Sigmoid colon (tissue), 7 donors: ENCODE measurements around the gene DERL2. TPM values are rescaled to one million over a fixed set of nuclear protein-coding genes. Genes with fewer than 3 reads are reported as not detected.
A peak's percentile ranks its signal among the peaks of the same experiment; 100 is the strongest.

Source experiments
- DNase-seq: peaks from one replicate; pipeline ENCODE4 v3.0.0-alpha.2; 2019
- H3K27ac ChIP-seq, 4 donors: fragments of 200-600 bp; sonication (generic); one replicate each; pipeline ENCODE4 v1.5.1; 2016 to 2019; ENCODE audit warnings: mild to moderate bottlenecking in 1 of 4
- H3K27me3 ChIP-seq, 3 donors: fragments of 200-600 bp; sonication (generic); one replicate each; pipeline ENCODE4 v1.5.1; 2019; ENCODE audit warnings: mild to moderate bottlenecking in 1 of 3
- H3K36me3 ChIP-seq, 4 donors: fragments of 200-600 bp; sonication (generic); one replicate each; pipeline ENCODE4 v1.5.1; 2016 to 2019
- H3K4me1 ChIP-seq, 4 donors: fragments of 200-600 bp; sonication (generic); one replicate each; pipeline ENCODE4 v1.5.1; 2017 to 2019
- H3K4me3 ChIP-seq, 4 donors: fragments of 200-600 bp; sonication (generic); one replicate each; pipeline ENCODE4 v1.5.1; 2017 to 2019; ENCODE audit warnings: mild to moderate bottlenecking in 2 of 4, moderate library complexity in 1 of 4
- H3K9me3 ChIP-seq, 4 donors: fragments of 200-600 bp in 3 of 4; sonication (generic) in 3 of 4; one replicate each; pipeline versions ENCODE4 v1.5.1 to v1.6.1; 2013 to 2019
- EP300 ChIP-seq, 4 donors: sonication (generic); formaldehyde crosslinking; IDR thresholded peaks; one replicate each; pipeline ENCODE4 v1.6.1; 2017; ENCODE audit warnings: antibody characterized with exemption in 4 of 4
- POLR2A ChIP-seq, 2 donors: fragments of 450-650 bp; IDR thresholded peaks; one replicate each; pipeline ENCODE4 v1.6.1; 2016; ENCODE audit warnings: antibody characterized with exemption in 2 of 2, mild to moderate bottlenecking in 2 of 2, moderate library complexity in 2 of 2
- POLR2AphosphoS5 ChIP-seq, 4 donors: sonication (generic); formaldehyde crosslinking; IDR thresholded peaks; one replicate each; pipeline ENCODE4 v1.6.1; 2017; ENCODE audit warnings: antibody characterized with exemption in 4 of 4
- WGBS, 2 donors: extraction: QIAGEN DNeasy Blood & Tissue Kit; methylation state at CpG; one replicate each; pipeline ENCODE4 v1.1.7; 2013; 5-methylcytosine and 5-hydroxymethylcytosine counted together
- intact Hi-C: fragments of 100-400 bp; cut with DNase I; formaldehyde crosslinking; loops from one replicate; pipeline ENCODE4 v1.15.1; 2023
- polyA plus RNA-seq, 3 donors: library from polyadenylated mRNA; stranded (reverse); fragments of 200-250 nt; gene quantifications; one replicate each; pipeline ENCODE4 v1.2.3, GENCODE V29; 2013
- total RNA-seq, 4 donors: library from RNA; depleted of rRNA; stranded (reverse); fragments of >200 nt; gene quantifications; one replicate each; pipeline ENCODE4 v1.1.0, GENCODE V29; 2016
- TF ChIP-seq, protein P1 (sequence below), 4 experiments: fragments of 450-650 bp in 3 of 4; fragments of 200-600 bp in 1 of 4; IDR thresholded peaks; one replicate each; pipeline ENCODE4 v1.5.1; 2016 to 2019; ENCODE audit warnings: antibody characterized with exemption in 4 of 4, mild to moderate bottlenecking in 3 of 4, moderate library complexity in 2 of 4
- donor health status: healthy with polysubstance abuse.
- donor health status: Bipolar disorder and iron deficiency.
- donor health status: healthy.

DERL2 gene
- total and polyA plus RNA-seq, 7 donors = 14.3 to 51.3 (median 23.1) TPM

DNA sequence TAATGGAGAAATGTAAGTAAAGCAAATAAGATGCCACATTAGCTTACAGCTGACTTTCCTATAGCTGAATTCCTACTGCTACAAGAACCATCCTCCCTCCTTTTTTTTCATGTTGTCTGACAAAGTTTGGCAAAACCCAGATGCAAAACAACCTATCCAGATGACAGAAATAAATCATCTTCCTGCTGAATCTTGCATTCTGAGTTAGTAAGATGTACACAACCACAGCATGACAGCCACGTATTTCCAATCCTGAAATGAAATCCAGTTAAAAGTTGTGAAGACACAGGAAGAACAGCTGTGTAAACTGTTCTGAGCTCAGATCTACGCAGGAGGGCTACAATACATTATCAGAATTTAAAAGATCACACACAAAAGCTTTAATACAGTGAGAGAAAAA, 12.1 kb downstream of the DERL2 start:
- TF ChIP-seq, protein P1, sequence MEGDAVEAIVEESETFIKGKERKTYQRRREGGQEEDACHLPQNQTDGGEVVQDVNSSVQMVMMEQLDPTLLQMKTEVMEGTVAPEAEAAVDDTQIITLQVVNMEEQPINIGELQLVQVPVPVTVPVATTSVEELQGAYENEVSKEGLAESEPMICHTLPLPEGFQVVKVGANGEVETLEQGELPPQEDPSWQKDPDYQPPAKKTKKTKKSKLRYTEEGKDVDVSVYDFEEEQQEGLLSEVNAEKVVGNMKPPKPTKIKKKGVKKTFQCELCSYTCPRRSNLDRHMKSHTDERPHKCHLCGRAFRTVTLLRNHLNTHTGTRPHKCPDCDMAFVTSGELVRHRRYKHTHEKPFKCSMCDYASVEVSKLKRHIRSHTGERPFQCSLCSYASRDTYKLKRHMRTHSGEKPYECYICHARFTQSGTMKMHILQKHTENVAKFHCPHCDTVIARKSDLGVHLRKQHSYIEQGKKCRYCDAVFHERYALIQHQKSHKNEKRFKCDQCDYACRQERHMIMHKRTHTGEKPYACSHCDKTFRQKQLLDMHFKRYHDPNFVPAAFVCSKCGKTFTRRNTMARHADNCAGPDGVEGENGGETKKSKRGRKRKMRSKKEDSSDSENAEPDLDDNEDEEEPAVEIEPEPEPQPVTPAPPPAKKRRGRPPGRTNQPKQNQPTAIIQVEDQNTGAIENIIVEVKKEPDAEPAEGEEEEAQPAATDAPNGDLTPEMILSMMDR (IDR thresholded peaks at IDR 0.05) = no peak
- no peak for TF ChIP-seq POLR2AphosphoS5 (IDR thresholded peaks at IDR 0.05)
- H3K27me3 ChIP-seq = no peaks in the 10 kb centered on the region
- 88 to 95% methylated on average over 2 of the region's 2 CpGs for WGBS, 2 donors
- H3K36me3 ChIP-seq = peaks cover 8 to 70% (median 35%) of the 10 kb centered on the region in 4 donors
- H3K4me3 ChIP-seq = no peak overlapping the region
- H3K9me3 ChIP-seq = no peaks in the 10 kb centered on the region
- H3K27ac ChIP-seq = no peak overlapping the region
- intact Hi-C loops = loop anchor here (5.0 kb wide), 1 partner anchor 37 kb away; the partner anchor contains the start of gene C1QBP
- peaks cover 0 to 6% (median 4%) of the 10 kb centered on the region in 4 donors for H3K4me1 ChIP-seq
- no peak for DNase-seq

DNA sequence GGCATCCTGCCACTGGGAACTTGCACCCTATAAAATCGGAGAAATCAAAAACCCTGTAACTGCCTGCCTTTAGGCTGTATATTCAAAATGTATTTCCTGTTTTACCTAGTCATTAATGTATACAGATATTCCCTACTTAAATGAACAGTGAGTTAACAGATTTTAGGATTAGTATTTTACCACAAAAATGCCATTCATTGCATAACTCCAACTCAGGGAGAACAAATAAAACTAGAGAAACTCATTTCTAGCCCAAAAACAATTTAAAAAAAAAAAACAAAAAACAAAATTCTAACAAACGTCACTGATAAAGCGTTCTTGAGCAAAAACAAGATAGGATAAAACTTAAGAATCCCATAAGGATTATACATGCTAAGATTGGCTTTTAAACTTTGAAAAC, 13.5 kb downstream of the DERL2 start:
- Histone ChIP-seq H3K36me3 (peaks cover 4 to 56% (median 22%) of the 10 kb centered on the region in 4 donors), H3K27ac (no peak overlapping the region)

DNA sequence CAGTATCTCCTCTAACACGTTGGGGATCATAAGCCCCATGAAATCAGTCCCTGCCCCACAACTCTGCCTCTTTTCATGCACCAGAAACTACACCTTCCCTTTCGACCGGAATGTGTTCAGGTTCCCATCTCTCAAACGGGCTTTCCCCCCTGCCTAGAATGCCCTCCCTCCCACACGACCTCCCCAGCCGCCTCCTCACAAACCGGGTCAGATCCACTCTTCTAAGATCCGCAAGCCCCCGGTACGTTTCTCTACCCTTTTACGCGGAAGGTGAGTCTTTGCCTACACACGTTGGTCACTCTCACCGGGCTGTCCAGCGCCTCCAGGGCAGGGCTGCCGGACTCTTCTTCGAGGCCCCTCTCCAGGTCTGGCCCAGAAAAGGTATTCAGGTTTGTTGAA, 17.9 kb downstream of the DERL2 start:
- H3K27me3 ChIP-seq = no peaks in the 10 kb centered on the region
- H3K36me3 ChIP-seq = peaks cover 0 to 12% (median 0%) of the 10 kb centered on the region in 4 donors
- H3K9me3 ChIP-seq = no peaks in the 10 kb centered on the region
- intact Hi-C loops = no loop called here
- peak overlapping the region; percentile 74 to 85 (median 80) for H3K27ac ChIP-seq
- 0 to 1% methylated on average over 17 of the region's 17 CpGs for WGBS, 2 donors
- TF ChIP-seq POLR2A (IDR thresholded peaks at IDR 0.05) (no peak), POLR2AphosphoS5 (IDR thresholded peaks at IDR 0.05) (no peak), EP300 (IDR thresholded peaks at IDR 0.05) (no peak)
- TF ChIP-seq, protein P1 (IDR thresholded peaks at IDR 0.05) = no peak
- H3K4me1 ChIP-seq = peaks cover 0 to 25% (median 19%) of the 10 kb centered on the region in 4 donors
- no peak for DNase-seq
- peak overlapping the region; percentile 54 to 97 (median 83) for H3K4me3 ChIP-seq

More for the DNA sequence above, 13.5 kb downstream of the DERL2 start:
- H3K4me1 ChIP-seq = peaks cover 0 to 13% (median 10%) of the 10 kb centered on the region in 4 donors
- H3K9me3 ChIP-seq = no peaks in the 10 kb centered on the region
- TF ChIP-seq, protein P1 (IDR thresholded peaks at IDR 0.05) = no peak
- TF ChIP-seq POLR2AphosphoS5 (IDR thresholded peaks at IDR 0.05) (no peak), EP300 (IDR thresholded peaks at IDR 0.05) (no peak), POLR2A (IDR thresholded peaks at IDR 0.05) (no peak)
- no peak for DNase-seq
- H3K27me3 ChIP-seq = no peaks in the 10 kb centered on the region
- intact Hi-C loops = loop anchor here (5.0 kb wide), 1 partner anchor 35 kb away; the partner anchor contains the start of gene C1QBP
- WGBS, 2 donors = 85 to 91% methylated on average over 3 of the region's 3 CpGs
- no peak overlapping the region for H3K4me3 ChIP-seq

DNA sequence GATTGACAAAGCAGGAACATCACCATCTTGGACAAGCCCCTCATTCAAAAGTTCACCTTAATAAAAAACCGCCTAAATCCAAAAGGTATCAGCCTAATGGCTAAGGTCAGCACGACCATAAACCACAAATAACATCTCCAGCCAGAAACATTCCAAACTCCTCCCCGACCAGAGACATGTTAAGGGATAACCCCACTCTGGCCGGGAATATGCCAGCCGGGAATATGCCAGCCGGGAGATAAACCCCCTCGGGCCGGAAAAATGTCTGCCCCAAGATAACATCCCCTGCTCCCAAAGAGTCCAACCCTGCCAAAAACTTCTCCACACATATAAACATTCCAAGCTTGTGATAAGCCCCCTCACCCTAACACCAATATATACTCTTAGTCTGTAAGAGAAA, 18.6 kb downstream of the DERL2 start:
- Histone ChIP-seq H3K9me3 (no peaks in the 10 kb centered on the region), H3K27me3 (no peaks in the 10 kb centered on the region), H3K4me1 (peaks cover 0 to 25% (median 19%) of the 10 kb centered on the region in 4 donors), H3K4me3 (peak overlapping the region; percentile 54 to 97 (median 83)), H3K36me3 (peaks cover 0 to 9% (median 0%) of the 10 kb centered on the region in 4 donors), H3K27ac (no peak overlapping the region)
- no peak for TF ChIP-seq POLR2A (IDR thresholded peaks at IDR 0.05)
- no peak for TF ChIP-seq EP300 (IDR thresholded peaks at IDR 0.05)
- intact Hi-C loops = no loop called here
- no peak for DNase-seq
- WGBS, 2 donors = 3 to 16% methylated on average over 8 of the region's 8 CpGs

DNA sequence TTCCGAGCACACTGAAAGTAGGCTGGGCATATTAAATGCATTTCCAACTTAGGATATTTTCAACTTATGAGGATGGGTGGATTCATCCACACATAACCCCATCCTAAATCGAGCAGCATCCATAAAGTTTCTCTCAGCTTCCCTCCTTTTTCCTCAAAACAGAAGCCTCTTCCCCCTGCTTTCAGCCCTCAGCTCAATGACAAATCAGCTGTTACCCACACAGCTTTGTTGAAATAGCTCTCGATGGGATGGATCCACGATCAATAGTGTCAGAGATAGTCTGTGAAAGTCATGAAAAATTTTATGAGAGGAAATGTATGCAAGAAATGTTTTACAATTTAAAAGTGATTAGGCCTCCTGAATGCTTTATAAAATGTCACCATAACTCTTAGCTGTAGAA, 19.7 kb downstream of the DERL2 start:
- H3K9me3 ChIP-seq = no peaks in the 10 kb centered on the region
- H3K4me1 ChIP-seq = peaks cover 0 to 25% (median 19%) of the 10 kb centered on the region in 4 donors
- WGBS, 2 donors = 93 to 95% methylated on average over 4 of the region's 4 CpGs
- H3K27ac ChIP-seq = no peak overlapping the region
- intact Hi-C loops = no loop called here
- no peaks in the 10 kb centered on the region for H3K27me3 ChIP-seq
- H3K36me3 ChIP-seq = peaks cover 0 to 9% (median 0%) of the 10 kb centered on the region in 4 donors
- no peak overlapping the region for H3K4me3 ChIP-seq
- no peak for DNase-seq
- TF ChIP-seq, protein P1 (IDR thresholded peaks at IDR 0.05) = no peak
- TF ChIP-seq POLR2AphosphoS5 (IDR thresholded peaks at IDR 0.05) = no peak
- TF ChIP-seq POLR2A (IDR thresholded peaks at IDR 0.05) = no peak
- no peak for TF ChIP-seq EP300 (IDR thresholded peaks at IDR 0.05)
